ENCODE data around the gene MXD4. TPM values are rescaled to one million over a fixed set of nuclear protein-coding genes. Genes with fewer than 3 reads are reported as not detected.

The MXD4 gene
- total and polyA plus RNA-seq, 2 of the 13 experiments (the other 11 are each of a cell fraction or from before 2014, with no cell fraction given) = 29.0 to 31.3 TPM

GRCh38 chr4:2261110-2261852, 628 bp downstream of the MXD4 start (continued):
- peak; percentile 60 for TF ChIP-seq AGO2 (optimal IDR thresholded peaks at IDR 0.05; ENCODE audit: low read depth, low read length)
- TF ChIP-seq ARID4A (CRISPR knock-in tag; IDR thresholded peaks at IDR 0.05; ENCODE audit: borderline replicate concordance) = peak; percentile 56; the same call in 1 of the 2 replicates
- TF ChIP-seq TIGD3 (CRISPR knock-in tag; IDR thresholded peaks at IDR 0.05; ENCODE audit: borderline replicate concordance) = no peak
- TF ChIP-seq YEATS4 (CRISPR knock-in tag; IDR thresholded peaks at IDR 0.05; ENCODE audit: borderline replicate concordance) = 0 out of 2 replicates have a peak, but pooled peaks have one; percentile 66
- TF ChIP-seq TFDP1 (CRISPR knock-in tag; IDR thresholded peaks at IDR 0.05; ENCODE audit: borderline replicate concordance) = no peak
- TF ChIP-seq ZNF777 (CRISPR knock-in tag; IDR thresholded peaks at IDR 0.05) = 0 out of 2 replicates have a peak, but pooled peaks have one; percentile 35
- TF ChIP-seq MYC (CRISPR knock-in tag; IDR thresholded peaks at IDR 0.05; ENCODE audit: borderline replicate concordance) = 0 out of 2 replicates have a peak, but pooled peaks have one; percentile 12
- TF ChIP-seq GABPB1 (CRISPR knock-in tag; IDR thresholded peaks at IDR 0.05) = peak; percentile 28; the same call in 1 of the 2 replicates
- peak; percentile 84 for TF ChIP-seq YY1 (IDR thresholded peaks at IDR 0.05; ENCODE audit: insufficient read depth, insufficient replicate concordance, low read depth, low read length)
- TF ChIP-seq PLRG1 (conservative IDR thresholded peaks at IDR 0.05) = no peak
- TF ChIP-seq TRAFD1 (CRISPR knock-in tag; IDR thresholded peaks at IDR 0.05; ENCODE audit: borderline replicate concordance) = no peak
- no peak for TF ChIP-seq ZNF253 (CRISPR knock-in tag; IDR thresholded peaks at IDR 0.05; ENCODE audit: borderline replicate concordance)
- 0 out of 2 replicates have a peak, but pooled peaks have one; percentile 7 for TF ChIP-seq ZNF329 (CRISPR knock-in tag; IDR thresholded peaks at IDR 0.05; ENCODE audit: low read depth)
- TF ChIP-seq MXD3 (CRISPR knock-in tag; IDR thresholded peaks at IDR 0.05) = 0 out of 2 replicates have a peak, but pooled peaks have one; percentile 5

Data from HepG2 (cell line).